Effector memory CD8-positive, alpha-beta T cell (primary cell): Measurements from ENCODE around the gene CMTM6.
"Not testable (repeated sequence)": the region's sequence is repeated elsewhere in the genome, so short reads cannot be mapped to it uniquely, and the experiment has no call there.

ENCODE experiments used
- ATAC-seq: fragments of 150-1000 bp; cut with Tn5 transposase; replicated peaks from 2 replicates; pipeline ENCODE4 v1.10.0; 2021; ENCODE audit warnings: mild to moderate bottlenecking, moderate library complexity
- DNase-seq, 3 experiments: peaks; one replicate each; pipeline ENCODE4 v3.0.0; 2021
- H3K27ac Mint-ChIP-seq, 2 donors: one replicate each; pipeline ENCODE4 v1.8.0; 2022; ENCODE audit warnings: mild to moderate bottlenecking in 2 of 2, mixed read lengths in 2 of 2, moderate library complexity in 2 of 2
- H3K27me3 Mint-ChIP-seq, 2 donors: one replicate each; pipeline ENCODE4 v1.8.0; 2022; ENCODE audit warnings: mixed read lengths in 2 of 2
- H3K36me3 Mint-ChIP-seq: one replicate; pipeline ENCODE4 v1.8.0; 2022; ENCODE audit warnings: mild to moderate bottlenecking, moderate library complexity, mixed read lengths; ENCODE audit not compliant: insufficient read depth
- H3K4me1 Mint-ChIP-seq, 2 donors: one replicate each; pipeline ENCODE4 v1.8.0; 2022; ENCODE audit warnings: low read depth in 2 of 2, mixed read lengths in 2 of 2
- H3K4me3 Mint-ChIP-seq, 2 donors: one replicate each; pipeline ENCODE4 v1.8.0; 2022; ENCODE audit warnings: mild to moderate bottlenecking in 2 of 2, mixed read lengths in 2 of 2, moderate library complexity in 2 of 2
- H3K9me3 Mint-ChIP-seq, 2 donors: one replicate each; pipeline ENCODE4 v1.8.0; 2022; ENCODE audit warnings: mixed read lengths in 2 of 2

The CMTM6 gene

DNA sequence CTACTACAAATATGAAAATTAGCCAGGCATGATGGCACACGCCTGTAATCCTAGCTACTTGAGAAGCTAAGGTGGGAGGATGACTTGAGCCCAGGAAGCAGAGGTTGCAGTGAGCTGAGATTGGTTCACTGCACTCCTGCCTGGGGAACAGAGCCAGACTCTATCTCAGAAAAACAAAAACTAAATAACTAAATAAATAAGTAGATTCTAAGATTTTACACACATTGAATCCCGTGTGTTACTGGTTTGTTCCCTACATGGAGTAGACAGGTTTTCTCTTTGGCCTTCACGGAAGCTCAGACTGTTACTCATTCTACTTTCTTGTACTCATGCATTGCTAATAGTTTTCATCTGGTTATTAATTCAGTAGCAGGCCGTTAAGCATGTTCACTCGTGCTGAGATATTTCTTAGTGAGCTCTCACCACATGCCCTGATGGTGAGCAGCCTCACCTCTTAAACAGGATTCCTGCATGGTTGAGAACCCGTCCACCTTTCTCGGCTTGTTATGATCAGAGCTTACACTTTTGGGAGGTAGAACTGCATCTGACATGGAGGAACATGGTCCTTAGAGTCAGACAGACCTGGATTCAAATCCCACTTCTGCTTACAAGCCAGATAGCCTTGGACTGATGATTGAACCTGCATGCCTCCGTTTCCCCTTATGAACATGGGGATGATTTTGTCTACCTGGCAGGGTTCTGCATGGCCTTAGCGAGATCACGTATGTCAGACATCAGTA, 61.9 kb downstream of the CMTM6 start:
- ATAC-seq (no peak), DNase-seq (no peak)
- Mint-ChIP-seq H3K4me3 (no peak overlapping the region), H3K27me3 (no peaks in the 10 kb centered on the region), H3K36me3 (peaks cover 15% of the 10 kb centered on the region), H3K27ac (no peak overlapping the region), H3K4me1 (peaks cover 33 to 61% of the 10 kb centered on the region in 2 donors), H3K9me3 (no peaks in the 10 kb centered on the region)

- not testable (repeated sequence) for DNase-seq, H3K9me3 Mint-ChIP-seq, H3K27me3 Mint-ChIP-seq
- H3K36me3 Mint-ChIP-seq, result peaks cover 11% of the 10 kb centered on the region
- peaks cover 33 to 65% of the 10 kb centered on the region in 2 donors for H3K4me1 Mint-ChIP-seq
- peak; percentile 25 for ATAC-seq
- H3K27ac Mint-ChIP-seq, result peak overlapping the region; percentile 86 to 97
- H3K4me3 Mint-ChIP-seq, result peak overlapping the region; percentile 49 to 78
These were observed 63.2 kb downstream of the CMTM6 start for GRCh38 chr3:32439421-32439820.

DNA sequence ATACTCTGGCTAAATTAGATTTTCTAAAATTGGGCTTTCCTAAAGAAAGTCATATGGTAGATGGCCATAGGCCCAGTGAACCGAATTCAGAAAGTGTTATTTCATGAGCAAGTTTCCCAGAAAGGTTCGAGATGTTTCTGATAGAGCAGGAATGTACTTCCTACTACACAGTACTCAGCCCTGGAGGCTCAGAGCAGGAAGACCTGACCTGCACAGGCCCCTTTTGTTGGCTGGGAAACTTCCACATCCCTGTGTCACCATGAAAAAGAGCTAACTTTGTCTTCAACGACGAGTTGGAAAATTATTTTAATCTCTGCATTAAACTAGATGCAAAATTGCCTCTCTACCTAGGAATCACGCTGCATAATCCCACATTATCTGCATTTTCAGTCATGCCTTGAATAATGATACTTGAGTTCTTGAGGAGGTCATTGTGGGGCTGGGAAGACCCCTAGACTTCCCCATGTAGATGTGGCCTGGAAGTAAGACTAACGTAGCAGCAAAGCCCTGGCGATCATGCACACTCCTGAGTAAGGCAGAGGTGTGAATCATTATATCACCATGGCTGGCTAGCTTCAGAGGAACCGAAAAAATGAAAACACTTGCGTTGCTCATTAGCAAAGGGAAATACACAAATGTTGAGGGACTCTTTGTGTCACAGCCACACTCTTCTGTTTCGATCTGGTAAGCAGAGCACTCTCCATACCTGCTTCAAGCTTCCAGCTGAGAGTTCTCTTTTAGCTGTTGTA, 63.9 kb downstream of the CMTM6 start:
- no peaks in the 10 kb centered on the region for H3K9me3 Mint-ChIP-seq
- peaks cover 33 to 60% of the 10 kb centered on the region in 2 donors for H3K4me1 Mint-ChIP-seq

GRCh38 chr3:32437896-32438295, 64.8 kb downstream of the CMTM6 start:
- DNase-seq (no peak), ATAC-seq (no peak)
- Mint-ChIP-seq H3K27ac (peak overlapping the region in 1 of 2 donors; percentile 97), H3K4me1 (peaks cover 33 to 61% of the 10 kb centered on the region in 2 donors), H3K9me3 (no peaks in the 10 kb centered on the region), H3K36me3 (peaks cover 8% of the 10 kb centered on the region), H3K27me3 (no peaks in the 10 kb centered on the region), H3K4me3 (no peak overlapping the region)

More for the DNA sequence above, 63.9 kb downstream of the CMTM6 start:
- Mint-ChIP-seq H3K4me3 (peak overlapping the region; percentile 49 to 78), H3K36me3 (peaks cover 11% of the 10 kb centered on the region), H3K27me3 (no peaks in the 10 kb centered on the region), H3K27ac (peak overlapping the region; percentile 86 to 97)
- ATAC-seq (peak; percentile 74), DNase-seq (no peak)

GRCh38 chr3:32436816-32437189, 65.8 kb downstream of the CMTM6 start:
- peak overlapping the region; percentile 4 to 31 for H3K4me3 Mint-ChIP-seq
- H3K9me3 Mint-ChIP-seq, result no peaks in the 10 kb centered on the region
- H3K27ac Mint-ChIP-seq, result peak overlapping the region; percentile 86 to 87
- H3K4me1 Mint-ChIP-seq, result peaks cover 40 to 67% of the 10 kb centered on the region in 2 donors
- DNase-seq (no peak), ATAC-seq (no peak)
- H3K36me3 Mint-ChIP-seq, result peaks cover 3% of the 10 kb centered on the region
- H3K27me3 Mint-ChIP-seq, result no peaks in the 10 kb centered on the region

GRCh38 chr3:32435911-32436815, 66.5 kb downstream of the CMTM6 start:
- H3K9me3 Mint-ChIP-seq, result no peaks in the 10 kb centered on the region
- DNase-seq (no peak), ATAC-seq (no peak)
- peaks cover 36 to 65% of the 10 kb centered on the region in 2 donors for H3K4me1 Mint-ChIP-seq
- peaks cover 3% of the 10 kb centered on the region for H3K36me3 Mint-ChIP-seq
- H3K27ac Mint-ChIP-seq, result peak overlapping the region; percentile 86 to 87
- no peaks in the 10 kb centered on the region for H3K27me3 Mint-ChIP-seq
- H3K4me3 Mint-ChIP-seq, result peak overlapping the region; percentile 21 to 31

GRCh38 chr3:32434206-32434605, 68.4 kb downstream of the CMTM6 start:
- Mint-ChIP-seq H3K27me3 (no peaks in the 10 kb centered on the region), H3K27ac (peak overlapping the region; percentile 87 to 96), H3K9me3 (no peaks in the 10 kb centered on the region), H3K36me3 (peaks cover 5% of the 10 kb centered on the region), H3K4me3 (no peak overlapping the region), H3K4me1 (peaks cover 53 to 69% of the 10 kb centered on the region in 2 donors)
- no peak for DNase-seq
- no peak for ATAC-seq

- peak overlapping the region; percentile 96 to 99 for H3K27ac Mint-ChIP-seq
- DNase-seq (peak in 2 of 3 experiments; percentile 35 to 41), ATAC-seq (peak; percentile 51)
- H3K27me3 Mint-ChIP-seq, result no peaks in the 10 kb centered on the region
- peaks cover 57 to 74% of the 10 kb centered on the region in 2 donors for H3K4me1 Mint-ChIP-seq
- no peaks in the 10 kb centered on the region for H3K9me3 Mint-ChIP-seq
- peaks cover 13% of the 10 kb centered on the region for H3K36me3 Mint-ChIP-seq
- peak overlapping the region; percentile 76 to 83 for H3K4me3 Mint-ChIP-seq
These were observed 69.7 kb downstream of the CMTM6 start for GRCh38 chr3:32432711-32433530.

GRCh38 chr3:32432045-32432710, 70.5 kb downstream of the CMTM6 start:
- Mint-ChIP-seq H3K4me3 (peak overlapping the region; percentile 76 to 83), H3K27ac (peak overlapping the region; percentile 96 to 99), H3K4me1 (peaks cover 64 to 81% of the 10 kb centered on the region in 2 donors), H3K36me3 (peaks cover 13% of the 10 kb centered on the region), H3K9me3 (no peaks in the 10 kb centered on the region), H3K27me3 (no peaks in the 10 kb centered on the region)
- ATAC-seq, result peak; percentile 7
- no peak for DNase-seq

DNA sequence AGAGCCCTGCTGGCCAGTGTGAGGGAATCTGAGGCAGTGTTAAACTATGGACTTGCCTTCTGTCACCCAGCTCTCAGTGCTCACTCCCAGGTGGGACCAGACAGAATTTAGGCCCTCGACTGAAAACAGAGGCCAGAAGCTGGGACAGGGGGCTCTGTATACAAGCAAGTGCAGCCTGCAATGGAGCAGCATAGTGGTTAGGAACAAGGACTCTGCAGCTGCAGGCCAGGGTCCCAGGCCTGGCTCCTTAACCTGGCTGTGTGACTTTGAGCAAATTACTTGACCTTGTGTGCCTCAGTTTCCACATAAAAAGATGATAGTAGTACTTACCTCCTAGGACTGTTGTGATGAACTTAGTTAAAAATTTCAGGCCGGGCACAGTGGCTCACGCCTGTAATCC, 71.2 kb downstream of the CMTM6 start:
- Mint-ChIP-seq H3K27me3 (no peaks in the 10 kb centered on the region), H3K36me3 (peaks cover 15% of the 10 kb centered on the region), H3K27ac (peak overlapping the region; percentile 96 to 99), H3K4me1 (peaks cover 61 to 78% of the 10 kb centered on the region in 2 donors), H3K9me3 (no peaks in the 10 kb centered on the region), H3K4me3 (peak overlapping the region; percentile 76 to 79)
- ATAC-seq (no peak), DNase-seq (no peak)
